SJSA1 (cell line): ENCODE results near the gene SLC35D1. TPM values are rescaled to one million over a fixed set of nuclear protein-coding genes. Genes with fewer than 3 reads are reported as not detected.
"Not testable (repeated sequence)": the region's sequence is repeated elsewhere in the genome, so short reads cannot be mapped to it uniquely, and the experiment has no call there.

Experiments used
- DNase-seq, 2 experiments: peaks; one replicate each; pipeline ENCODE4 v3.0.0-alpha.2; 2015 to 2020; ENCODE audit warnings: low spot score in 2 of 2, low read depth in 1 of 2
- H3K27ac ChIP-seq: fragments of 250-450 bp; sonication (Bioruptor Pico); 2 replicates; pipeline ENCODE4 v1.5.1; 2020; ENCODE audit warnings: mild to moderate bottlenecking, moderate library complexity
- H3K27me3 ChIP-seq: fragments of 250-450 bp; sonication (Bioruptor Pico); replicated peaks from 2 replicates; pipeline ENCODE4 v1.5.1; 2020; ENCODE audit warnings: mild to moderate bottlenecking, moderate library complexity
- H3K36me3 ChIP-seq: fragments of 250-450 bp; sonication (Bioruptor Pico); 2 replicates; pipeline ENCODE4 v1.5.1; 2020; ENCODE audit warnings: mild to moderate bottlenecking
- H3K4me1 ChIP-seq: fragments of 250-450 bp; sonication (Bioruptor Pico); replicated peaks from 2 replicates; pipeline ENCODE4 v1.6.1; 2021; ENCODE audit warnings: mild to moderate bottlenecking
- H3K4me3 ChIP-seq: fragments of 250-450 bp; sonication (Bioruptor Pico); 2 replicates; pipeline ENCODE4 v1.5.1; 2020; ENCODE audit warnings: mild to moderate bottlenecking
- H3K9me3 ChIP-seq: fragments of 250-450 bp; sonication (Bioruptor Pico); replicated peaks from 2 replicates; pipeline ENCODE4 v1.5.1; 2020; ENCODE audit warnings: mild to moderate bottlenecking
- total RNA-seq: library from RNA; depleted of rRNA; stranded (reverse); fragments of >200 nt; shearing (Covaris generic); gene quantifications from 2 replicates; pipeline ENCODE4 v1.2.3, GENCODE V29; 2014; rRNA removed

SLC35D1 gene
- 13.9 and 22.2 TPM in 2 replicates for total RNA-seq

- Histone ChIP-seq H3K27ac (peak within 1 kb of the TSS; percentile 75), H3K9me3 (no peaks in the 10 kb centered on the region), H3K4me1 (peaks cover 18% of the 10 kb centered on the region), H3K27me3 (no peaks in the 10 kb centered on the region), H3K4me3 (peak within 1 kb of the TSS; percentile 81), H3K36me3 (peaks cover 30% of the 10 kb centered on the region)
- DNase-seq = peak; percentile 63 to 83
These were observed at the start of gene SLC35D1 for GRCh38 chr1:67053785-67054772. SLC35D1 (minus strand) TSS chr1:67054148; CDS start chr1:67054013, 135 bp downstream.

- no peak overlapping the region for H3K27ac ChIP-seq
- no peak for DNase-seq
- H3K9me3 ChIP-seq = no peaks in the 10 kb centered on the region
- no peaks in the 10 kb centered on the region for H3K36me3 ChIP-seq
- no peak overlapping the region for H3K4me3 ChIP-seq
- no peaks in the 10 kb centered on the region for H3K4me1 ChIP-seq
- H3K27me3 ChIP-seq = no peaks in the 10 kb centered on the region
These were observed 49.6 kb upstream of the SLC35D1 start for GRCh38 chr1:67103548-67103947.

- Histone ChIP-seq H3K4me1 (no peaks in the 10 kb centered on the region), H3K4me3 (no peak overlapping the region), H3K27me3 (no peaks in the 10 kb centered on the region), H3K27ac (no peak overlapping the region), H3K9me3 (no peaks in the 10 kb centered on the region), H3K36me3 (no peaks in the 10 kb centered on the region)
- no peak for DNase-seq
These were observed 46.9 kb upstream of the SLC35D1 start for GRCh38 chr1:67100833-67101232.

- no peak for DNase-seq
- H3K36me3 ChIP-seq = no peaks in the 10 kb centered on the region
- no peak overlapping the region for H3K27ac ChIP-seq
- H3K4me3 ChIP-seq = no peak overlapping the region
- H3K9me3 ChIP-seq = no peaks in the 10 kb centered on the region
- H3K27me3 ChIP-seq = no peaks in the 10 kb centered on the region; the same call in 1 of the 2 replicates
- H3K4me1 ChIP-seq = no peaks in the 10 kb centered on the region
These were observed 43.4 kb upstream of the SLC35D1 start for GRCh38 chr1:67097305-67097704.

GRCh38 chr1:67094191-67094590, 40.2 kb upstream of the SLC35D1 start:
- DNase-seq = no peak
- Histone ChIP-seq H3K27me3 (no peaks in the 10 kb centered on the region; the same call in 1 of the 2 replicates), H3K4me1 (no peaks in the 10 kb centered on the region), H3K36me3 (no peaks in the 10 kb centered on the region), H3K9me3 (0 out of 2 replicates have a peak, but pooled peaks cover 4% of the 10 kb centered on the region), H3K4me3 (no peak overlapping the region), H3K27ac (no peak overlapping the region)

- Histone ChIP-seq H3K4me3 (no peak overlapping the region), H3K9me3 (0 out of 2 replicates have a peak, but pooled peaks cover 4% of the 10 kb centered on the region), H3K27me3 (no peaks in the 10 kb centered on the region; the same call in 1 of the 2 replicates), H3K36me3 (no peaks in the 10 kb centered on the region), H3K4me1 (no peaks in the 10 kb centered on the region), H3K27ac (no peak overlapping the region)
- DNase-seq = no peak
These were observed 35.8 kb upstream of the SLC35D1 start for GRCh38 chr1:67089685-67090208.

- 0 out of 2 replicates have a peak, but pooled peaks cover 4% of the 10 kb centered on the region for H3K9me3 ChIP-seq
- H3K4me1 ChIP-seq = no peaks in the 10 kb centered on the region
- no peaks in the 10 kb centered on the region; the same call in 1 of the 2 replicates for H3K27me3 ChIP-seq
- no peaks in the 10 kb centered on the region for H3K36me3 ChIP-seq
- no peak overlapping the region for H3K27ac ChIP-seq
- no peak for DNase-seq
- H3K4me3 ChIP-seq = no peak overlapping the region
These were observed 34.5 kb upstream of the SLC35D1 start for GRCh38 chr1:67088440-67088839.

GRCh38 chr1:67085326-67085725, 31.4 kb upstream of the SLC35D1 start:
- no peak for DNase-seq
- H3K36me3 ChIP-seq = no peaks in the 10 kb centered on the region
- no peaks in the 10 kb centered on the region for H3K27me3 ChIP-seq
- no peak overlapping the region for H3K27ac ChIP-seq
- H3K4me1 ChIP-seq = no peaks in the 10 kb centered on the region
- no peak overlapping the region for H3K4me3 ChIP-seq
- 0 out of 2 replicates have a peak, but pooled peaks cover 4% of the 10 kb centered on the region for H3K9me3 ChIP-seq

- H3K9me3 ChIP-seq = 0 out of 2 replicates have a peak, but pooled peaks cover 4% of the 10 kb centered on the region
- no peaks in the 10 kb centered on the region for H3K36me3 ChIP-seq
- DNase-seq = no peak
- no peaks in the 10 kb centered on the region for H3K4me1 ChIP-seq
- no peak overlapping the region for H3K4me3 ChIP-seq
- no peak overlapping the region for H3K27ac ChIP-seq
- no peaks in the 10 kb centered on the region for H3K27me3 ChIP-seq
These were observed 30.9 kb upstream of the SLC35D1 start for GRCh38 chr1:67084765-67085318.

- Histone ChIP-seq H3K27me3 (no peaks in the 10 kb centered on the region), H3K4me3 (no peak overlapping the region), H3K4me1 (no peaks in the 10 kb centered on the region), H3K9me3 (no peaks in the 10 kb centered on the region), H3K27ac (no peak overlapping the region), H3K36me3 (no peaks in the 10 kb centered on the region)
- DNase-seq = no peak
These were observed 24.3 kb upstream of the SLC35D1 start for GRCh38 chr1:67078291-67078690.

- Histone ChIP-seq H3K27ac (no peak overlapping the region), H3K36me3 (no peaks in the 10 kb centered on the region), H3K9me3 (0 out of 2 replicates have a peak, but pooled peaks cover under 1% of the 10 kb centered on the region), H3K4me1 (no peaks in the 10 kb centered on the region), H3K27me3 (no peaks in the 10 kb centered on the region), H3K4me3 (no peak overlapping the region)
- DNase-seq = no peak
These were observed 23.6 kb upstream of the SLC35D1 start for GRCh38 chr1:67077593-67077992.

- no peaks in the 10 kb centered on the region for H3K36me3 ChIP-seq
- no peaks in the 10 kb centered on the region; the same call in 1 of the 2 replicates for H3K27me3 ChIP-seq
- H3K9me3 ChIP-seq = peaks cover 6% of the 10 kb centered on the region; the same call in 1 of the 2 replicates
- no peak overlapping the region for H3K27ac ChIP-seq
- H3K4me1 ChIP-seq = no peaks in the 10 kb centered on the region
- H3K4me3 ChIP-seq = no peak overlapping the region
- no peak for DNase-seq
These were observed 18.8 kb upstream of the SLC35D1 start for GRCh38 chr1:67072749-67073148.

- DNase-seq, H3K4me1 ChIP-seq, H3K36me3 ChIP-seq, H3K27me3 ChIP-seq, H3K4me3 ChIP-seq, H3K27ac ChIP-seq: not testable (repeated sequence)
- peaks cover 10% of the 10 kb centered on the region; the same call in 1 of the 2 replicates for H3K9me3 ChIP-seq
These were observed 13.7 kb upstream of the SLC35D1 start for GRCh38 chr1:67067655-67068054.
